CD4-positive, alpha-beta memory T cell (primary cell): Measurements from ENCODE around the gene CUL5. TPM values are rescaled to one million over a fixed set of nuclear protein-coding genes. Genes with fewer than 3 reads are reported as not detected.

Experiments
- CTCF ChIA-PET: fragments of 350-600 bp; sonication (Branson Sonifier 250); formaldehyde crosslinking; loops from one replicate; lab custom pipeline; 2021; ENCODE audit warnings: inconsistent platforms; ENCODE audit not compliant: partially characterized antibody; lab: Charles Lee
- POLR2A ChIA-PET: fragments of 350-600 bp; sonication (Branson Sonifier 250); formaldehyde crosslinking; loops from one replicate; lab custom pipeline; 2021; ENCODE audit not compliant: partially characterized antibody; lab: Charles Lee
- DNase-seq, 5 donors: peaks; one replicate each; pipeline versions ENCODE4 v3.0.0 to v3.0.0-alpha.2; 2020 to 2022; ENCODE audit warnings: mixed read lengths in 1 of 5
- H3K27ac ChIP-seq: one replicate; pipeline ENCODE4 v1.7.0; 2013; ENCODE audit warnings: low read depth, low read length
- H3K27me3 ChIP-seq: 2 replicates; pipeline ENCODE4 v1.7.0; 2013; ENCODE audit warnings: mild to moderate bottlenecking, low read length, moderate library complexity; ENCODE audit not compliant: insufficient read depth
- H3K36me3 ChIP-seq: 2 replicates; pipeline ENCODE4 v1.7.0; 2013; ENCODE audit warnings: mild to moderate bottlenecking, low read length, moderate library complexity; ENCODE audit not compliant: insufficient read depth
- H3K4me1 ChIP-seq: 2 replicates; pipeline ENCODE4 v1.7.0; 2013; ENCODE audit warnings: mild to moderate bottlenecking, low read length, moderate library complexity; ENCODE audit not compliant: insufficient read depth
- H3K4me3 ChIP-seq, 2 donors: one replicate each; pipeline ENCODE4 v1.7.0; 2013; ENCODE audit warnings: low read length in 2 of 2, mild to moderate bottlenecking in 1 of 2
- H3K9me3 ChIP-seq, 2 donors: one replicate each; pipeline ENCODE4 v1.7.0; 2013; ENCODE audit warnings: low read length in 2 of 2, control low read depth in 1 of 2; ENCODE audit not compliant: control insufficient read depth in 1 of 2
- H3K27ac Mint-ChIP-seq, 7 donors: one replicate each; pipeline ENCODE4 v1.8.0; 2020 to 2021; ENCODE audit warnings: mixed read lengths in 7 of 7, mild to moderate bottlenecking in 6 of 7, inconsistent platforms in 3 of 7, moderate library complexity in 3 of 7
- H3K27me3 Mint-ChIP-seq, 2 donors: one replicate each; pipeline ENCODE4 v1.8.0; 2020 to 2021; ENCODE audit warnings: mixed read lengths in 2 of 2
- H3K36me3 Mint-ChIP-seq, 2 donors: one replicate each; pipeline ENCODE4 v1.8.0; 2020 to 2021; ENCODE audit warnings: mixed read lengths in 2 of 2, inconsistent platforms in 1 of 2, mild to moderate bottlenecking in 1 of 2
- H3K4me1 Mint-ChIP-seq, 4 donors: one replicate each; pipeline ENCODE4 v1.8.0; 2020 to 2021; ENCODE audit warnings: mixed read lengths in 4 of 4, mild to moderate bottlenecking in 1 of 4
- H3K4me3 Mint-ChIP-seq, 8 donors: one replicate each; pipeline ENCODE4 v1.8.0; 2020 to 2021; ENCODE audit warnings: mixed read lengths in 8 of 8, mild to moderate bottlenecking in 7 of 8, moderate library complexity in 6 of 8, inconsistent platforms in 3 of 8
- H3K9me3 Mint-ChIP-seq, 8 donors: one replicate each; pipeline ENCODE4 v1.8.0; 2020 to 2021; ENCODE audit warnings: mixed read lengths in 8 of 8, mild to moderate bottlenecking in 5 of 8, inconsistent platforms in 3 of 8, moderate library complexity in 1 of 8
- intact Hi-C: fragments of 100-400 bp; cut with micrococcal nuclease; formaldehyde crosslinking; loops from one replicate; pipeline ENCODE4 v1.15.1; 2023
- polyA plus RNA-seq, 2 donors: library from polyadenylated mRNA; unstranded; fragments of 300-500 nt; fragmentation: Illumina TruSeq; gene quantifications; one replicate each; pipeline ENCODE4 v1.2.3, GENCODE V29; 2021
- total RNA-seq, 2 experiments: library from RNA; stranded (reverse); gene quantifications; one replicate each; pipeline ENCODE4 v1.2.3, GENCODE V29; 2021

The CUL5 gene
- total and polyA plus RNA-seq, 4 experiments from 2014 or later: 27.4 to 38.9 (median 34.5) TPM

DNA sequence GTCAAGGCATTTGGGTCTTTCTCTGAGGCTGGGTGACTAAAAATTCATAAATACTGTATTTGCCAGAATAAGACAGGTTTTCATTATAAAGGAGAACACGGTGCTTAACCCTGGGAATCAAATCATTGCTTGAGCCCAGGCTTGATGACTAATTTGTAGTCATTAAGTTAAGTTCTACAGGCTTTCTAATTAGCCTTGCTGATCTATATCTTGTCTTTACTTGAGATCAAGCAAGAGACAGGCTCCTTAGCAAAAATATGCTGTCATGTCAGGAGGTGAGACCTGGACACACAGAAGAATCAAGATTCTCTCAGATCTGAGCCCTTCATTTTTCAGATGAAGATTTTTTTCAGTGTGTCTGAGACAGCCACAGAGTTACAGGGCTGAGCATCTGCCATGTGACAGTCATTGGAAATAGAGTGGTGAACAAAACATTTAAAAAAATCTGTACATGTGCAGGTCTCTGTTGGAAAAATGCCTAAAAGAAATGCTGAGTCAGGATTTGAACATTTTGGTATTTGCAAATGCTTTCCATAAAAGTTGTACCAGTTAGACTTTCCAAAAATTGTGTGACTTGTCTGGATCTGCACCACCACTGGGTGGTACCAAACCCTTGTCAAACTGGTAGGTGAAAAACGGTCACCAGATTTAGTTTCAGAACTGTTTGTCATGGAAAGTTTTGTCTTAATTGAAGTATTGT lies 127.3 kb downstream of the CUL5 start:
- Histone ChIP-seq H3K27me3 (no peaks in the 10 kb centered on the region), H3K4me1 (peaks cover 3% of the 10 kb centered on the region), H3K9me3 (no peaks in the 10 kb centered on the region), H3K4me3 (no peak overlapping the region), H3K36me3 (peaks cover 13% of the 10 kb centered on the region), H3K27ac (no peak overlapping the region)
- peaks cover 31 to 45% of the 10 kb centered on the region in 2 donors for H3K36me3 Mint-ChIP-seq
- H3K4me3 Mint-ChIP-seq: no peak overlapping the region
- ChIA-PET POLR2A (no interaction called here), CTCF (no interaction called here)
- no peaks in the 10 kb centered on the region for H3K27me3 Mint-ChIP-seq
- DNase-seq: peak in 2 of 5 donors; percentile 24 to 41
- H3K9me3 Mint-ChIP-seq: peaks cover 0 to 2% (median 0%) of the 10 kb centered on the region in 8 donors
- intact Hi-C loops: loop anchor here (1.0 kb wide), 2 partner anchors 15 to 512 kb away; partner anchors contain the start of gene ACAT1
- H3K27ac Mint-ChIP-seq: peak overlapping the region in 4 of 7 donors; percentile 40 to 75 (median 46)
- H3K4me1 Mint-ChIP-seq: peaks cover 0 to 25% (median 8%) of the 10 kb centered on the region in 4 donors

DNA sequence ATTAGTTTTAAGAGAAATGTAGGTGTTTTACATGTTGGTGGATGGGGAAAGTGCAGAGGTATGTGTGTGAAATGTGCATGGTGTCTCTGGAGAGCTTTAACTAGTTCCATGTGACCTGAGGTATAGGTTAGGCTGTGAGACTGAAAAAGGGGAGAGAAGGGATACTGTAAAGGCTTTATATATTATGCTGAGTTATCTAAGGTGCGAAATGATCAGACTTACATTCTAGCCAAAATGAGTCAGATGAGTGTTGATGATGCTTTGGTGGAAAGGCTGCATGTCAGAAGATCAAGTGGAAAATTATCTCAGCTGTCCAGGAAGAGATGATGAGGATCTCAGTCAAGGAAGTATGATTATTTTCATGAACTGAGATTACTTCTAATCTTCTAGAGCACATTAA lies 128.5 kb downstream of the CUL5 start:
- Histone ChIP-seq H3K4me3 (no peak overlapping the region), H3K27me3 (no peaks in the 10 kb centered on the region), H3K9me3 (no peaks in the 10 kb centered on the region), H3K27ac (no peak overlapping the region), H3K36me3 (peaks cover 17% of the 10 kb centered on the region), H3K4me1 (peaks cover 3% of the 10 kb centered on the region)
- H3K4me1 Mint-ChIP-seq: peaks cover 0 to 22% (median 8%) of the 10 kb centered on the region in 4 donors
- H3K36me3 Mint-ChIP-seq: peaks cover 34 to 49% of the 10 kb centered on the region in 2 donors
- H3K4me3 Mint-ChIP-seq: no peak overlapping the region
- intact Hi-C loops: no loop called here
- ChIA-PET CTCF (interaction anchor here (0.6 to 1.0 kb wide), 2 partner anchors 9 to 11 kb away, joined by 3 read pairs; no protein-coding TSS in a partner anchor), POLR2A (no interaction called here)
- H3K27me3 Mint-ChIP-seq: no peaks in the 10 kb centered on the region
- no peak for DNase-seq
- peaks cover 0 to 2% (median 0%) of the 10 kb centered on the region in 8 donors for H3K9me3 Mint-ChIP-seq
- H3K27ac Mint-ChIP-seq: peak overlapping the region in 6 of 7 donors; percentile 10 to 81 (median 28)

- no peak for DNase-seq
- Histone ChIP-seq H3K4me3 (no peak overlapping the region), H3K4me1 (no peaks in the 10 kb centered on the region), H3K9me3 (no peaks in the 10 kb centered on the region), H3K27me3 (no peaks in the 10 kb centered on the region), H3K27ac (no peak overlapping the region), H3K36me3 (peaks cover 18% of the 10 kb centered on the region)
- Mint-ChIP-seq H3K9me3 (peaks cover 0 to 2% (median 0%) of the 10 kb centered on the region in 8 donors), H3K4me3 (no peak overlapping the region), H3K27ac (peak overlapping the region in 1 of 7 donors; percentile 13), H3K36me3 (peaks cover 61 to 69% of the 10 kb centered on the region in 2 donors), H3K27me3 (no peaks in the 10 kb centered on the region), H3K4me1 (peaks cover 5 to 13% (median 10%) of the 10 kb centered on the region in 4 donors)
- POLR2A ChIA-PET: no interaction called here
- CTCF ChIA-PET: no interaction called here
- intact Hi-C loops: no loop called here
Observed at GRCh38 chr11:108142304-108142703, 133.6 kb downstream of the CUL5 start.

DNA sequence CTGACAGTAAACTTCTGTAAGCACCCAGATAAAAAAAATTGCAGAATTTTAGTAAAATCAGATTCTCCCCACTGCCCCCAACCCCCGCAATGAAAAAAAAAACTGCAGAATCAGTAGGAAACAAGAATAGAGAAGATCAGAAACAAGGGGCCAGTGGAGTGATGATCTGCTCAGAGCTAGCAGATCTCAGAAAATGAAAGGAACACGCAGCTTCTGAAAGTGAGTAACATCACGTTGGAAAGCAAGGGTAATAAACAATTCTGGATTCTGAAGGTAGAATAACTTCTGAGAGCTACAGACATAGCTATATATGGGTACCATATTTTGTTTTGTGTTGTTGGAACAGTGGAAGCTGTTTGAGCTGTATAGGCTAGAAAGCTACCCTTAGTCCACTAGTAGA lies 135.9 kb downstream of the CUL5 start:
- Histone ChIP-seq H3K4me3 (no peak overlapping the region), H3K27ac (no peak overlapping the region), H3K4me1 (no peaks in the 10 kb centered on the region), H3K27me3 (no peaks in the 10 kb centered on the region), H3K36me3 (peaks cover 27% of the 10 kb centered on the region), H3K9me3 (no peaks in the 10 kb centered on the region)
- ChIA-PET CTCF (interaction anchor here (0.8 kb wide), 1 partner anchor 504 kb away, joined by 3 read pairs; no protein-coding TSS in a partner anchor), POLR2A (interaction anchor here (0.9 to 1.3 kb wide), 2 partner anchors 25 to 33 kb away, joined by 3 read pairs; no protein-coding TSS in a partner anchor)
- intact Hi-C loops: no loop called here
- H3K27ac Mint-ChIP-seq: peak overlapping the region; percentile 40 to 88 (median 83)
- H3K9me3 Mint-ChIP-seq: peaks cover 0 to 2% (median 0%) of the 10 kb centered on the region in 8 donors
- peak overlapping the region in 1 of 8 donors; percentile 27 for H3K4me3 Mint-ChIP-seq
- DNase-seq: no peak
- no peaks in the 10 kb centered on the region for H3K27me3 Mint-ChIP-seq
- H3K36me3 Mint-ChIP-seq: peaks cover 75 to 83% of the 10 kb centered on the region in 2 donors
- peaks cover 4 to 11% (median 10%) of the 10 kb centered on the region in 4 donors for H3K4me1 Mint-ChIP-seq

DNA sequence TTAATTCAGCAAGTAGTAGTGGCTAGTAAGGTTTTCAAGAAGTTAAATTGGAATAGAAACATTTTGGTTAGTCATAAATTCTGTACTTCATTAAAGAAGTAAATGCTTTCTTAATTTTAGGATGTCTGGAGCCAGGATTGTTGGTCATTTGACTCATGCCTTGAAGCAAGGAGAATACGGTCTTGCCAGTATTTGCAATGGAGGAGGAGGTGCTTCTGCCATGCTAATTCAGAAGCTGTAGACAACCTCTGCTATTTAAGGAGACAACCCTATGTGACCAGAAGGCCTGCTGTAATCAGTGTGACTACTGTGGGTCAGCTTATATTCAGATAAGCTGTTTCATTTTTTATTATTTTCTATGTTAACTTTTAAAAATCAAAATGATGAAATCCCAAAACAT lies 138.5 kb downstream of the CUL5 start:
- ChIA-PET CTCF (interaction anchor here (1.0 kb wide), 1 partner anchor 28 kb away, joined by 5 read pairs; no protein-coding TSS in a partner anchor), POLR2A (no interaction called here)
- Mint-ChIP-seq H3K9me3 (no peaks in the 10 kb centered on the region), H3K27me3 (no peaks in the 10 kb centered on the region), H3K27ac (no peak overlapping the region), H3K36me3 (peaks cover 73 to 88% of the 10 kb centered on the region in 2 donors), H3K4me3 (no peak overlapping the region), H3K4me1 (peaks cover 4 to 11% (median 10%) of the 10 kb centered on the region in 4 donors)
- Histone ChIP-seq H3K4me1 (no peaks in the 10 kb centered on the region), H3K27ac (no peak overlapping the region), H3K27me3 (no peaks in the 10 kb centered on the region), H3K9me3 (no peaks in the 10 kb centered on the region), H3K36me3 (peaks cover 36% of the 10 kb centered on the region), H3K4me3 (no peak overlapping the region)
- intact Hi-C loops: no loop called here
- DNase-seq: no peak

GRCh38 chr11:108148556-108148955 lies 139.9 kb downstream of the CUL5 start:
- peaks cover 65 to 79% of the 10 kb centered on the region in 2 donors for H3K36me3 Mint-ChIP-seq
- no peak overlapping the region for H3K4me3 ChIP-seq
- no peak overlapping the region for H3K4me3 Mint-ChIP-seq
- H3K9me3 Mint-ChIP-seq: no peaks in the 10 kb centered on the region
- H3K27me3 Mint-ChIP-seq: no peaks in the 10 kb centered on the region
- peak overlapping the region in 3 of 7 donors; percentile 15 to 53 (median 43) for H3K27ac Mint-ChIP-seq
- no peaks in the 10 kb centered on the region for H3K27me3 ChIP-seq
- no peaks in the 10 kb centered on the region for H3K9me3 ChIP-seq
- peaks cover 30% of the 10 kb centered on the region for H3K36me3 ChIP-seq
- intact Hi-C loops: no loop called here
- H3K27ac ChIP-seq: no peak overlapping the region
- no peak for DNase-seq
- ChIA-PET POLR2A (no interaction called here), CTCF (no interaction called here)
- no peaks in the 10 kb centered on the region for H3K4me1 ChIP-seq
- H3K4me1 Mint-ChIP-seq: peaks cover 4 to 11% (median 10%) of the 10 kb centered on the region in 4 donors

- Mint-ChIP-seq H3K27me3 (no peaks in the 10 kb centered on the region), H3K4me1 (peaks cover 0 to 4% (median 1%) of the 10 kb centered on the region in 4 donors), H3K4me3 (no peak overlapping the region), H3K27ac (no peak overlapping the region), H3K9me3 (no peaks in the 10 kb centered on the region), H3K36me3 (peaks cover 30 to 74% of the 10 kb centered on the region in 2 donors)
- ChIA-PET POLR2A (no interaction called here), CTCF (interaction anchor here (1.0 kb wide), 1 partner anchor 17 kb away, joined by 3 read pairs; no protein-coding TSS in a partner anchor)
- no peak overlapping the region for H3K4me3 ChIP-seq
- intact Hi-C loops: no loop called here
- no peak overlapping the region for H3K27ac ChIP-seq
- H3K9me3 ChIP-seq: no peaks in the 10 kb centered on the region
- no peak for DNase-seq
- no peaks in the 10 kb centered on the region for H3K4me1 ChIP-seq
- H3K27me3 ChIP-seq: no peaks in the 10 kb centered on the region
- H3K36me3 ChIP-seq: peaks cover 28% of the 10 kb centered on the region
Observed at GRCh38 chr11:108154591-108154990, 145.9 kb downstream of the CUL5 start.
